Uterus (tissue), 2 donors: ENCODE measurements around the gene ARFGEF3.

Experiments
- POLR2A ChIP-seq, 2 donors: fragments of 450-650 bp; IDR thresholded peaks; one replicate each; pipeline ENCODE4 v1.6.1; 2016; ENCODE audit warnings: antibody characterized with exemption in 2 of 2, mild to moderate bottlenecking in 1 of 2, moderate library complexity in 1 of 2
- TF ChIP-seq, protein P1 (sequence below), 4 experiments: fragments of 200-600 bp in 2 of 4; fragments of 450-650 bp in 2 of 4; sonication (generic) in 2 of 4; IDR thresholded peaks; one replicate each; pipeline ENCODE4 v1.5.1; 2016 to 2019; ENCODE audit warnings: antibody characterized with exemption in 4 of 4, mild to moderate bottlenecking in 2 of 4, moderate library complexity in 1 of 4

DNA sequence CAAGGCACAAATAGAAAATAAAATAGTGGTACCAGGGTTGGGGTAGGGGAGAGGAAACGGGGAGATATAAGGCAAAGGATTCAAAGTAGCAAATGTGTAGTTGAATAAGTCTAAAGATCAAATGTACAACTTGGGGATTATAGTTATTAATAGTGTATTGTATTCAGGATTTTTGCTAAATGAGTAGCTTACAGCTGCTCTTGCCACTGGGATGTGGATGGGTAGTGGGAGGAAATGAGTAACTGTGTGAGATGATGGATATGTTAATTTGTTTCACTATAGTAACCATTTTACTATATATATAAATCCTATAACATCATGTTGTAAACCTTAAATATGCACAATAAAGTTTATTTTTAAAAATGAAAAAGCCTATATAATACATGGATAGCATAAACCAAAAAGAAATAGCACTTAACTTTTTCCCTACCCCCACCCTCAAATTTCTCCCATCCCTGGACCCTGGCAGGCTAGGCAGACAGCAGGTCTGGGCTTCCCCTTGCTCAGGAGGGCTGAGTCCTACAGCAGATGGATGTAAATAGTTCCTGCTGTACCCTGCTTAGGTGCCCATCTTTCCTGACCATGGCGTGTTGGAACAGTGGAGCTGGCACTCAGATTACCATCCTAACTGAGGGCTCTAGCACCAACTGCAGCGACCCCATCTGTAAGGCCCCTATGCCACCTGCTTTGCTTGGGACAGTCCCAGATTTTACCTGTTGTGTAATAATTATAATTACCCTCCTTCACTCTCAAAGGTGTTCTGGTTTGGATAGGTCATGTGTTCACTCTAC lies 85.1 kb downstream of the ARFGEF3 start:
- TF ChIP-seq POLR2A (IDR thresholded peaks at IDR 0.05): no peak
- TF ChIP-seq, protein P1, sequence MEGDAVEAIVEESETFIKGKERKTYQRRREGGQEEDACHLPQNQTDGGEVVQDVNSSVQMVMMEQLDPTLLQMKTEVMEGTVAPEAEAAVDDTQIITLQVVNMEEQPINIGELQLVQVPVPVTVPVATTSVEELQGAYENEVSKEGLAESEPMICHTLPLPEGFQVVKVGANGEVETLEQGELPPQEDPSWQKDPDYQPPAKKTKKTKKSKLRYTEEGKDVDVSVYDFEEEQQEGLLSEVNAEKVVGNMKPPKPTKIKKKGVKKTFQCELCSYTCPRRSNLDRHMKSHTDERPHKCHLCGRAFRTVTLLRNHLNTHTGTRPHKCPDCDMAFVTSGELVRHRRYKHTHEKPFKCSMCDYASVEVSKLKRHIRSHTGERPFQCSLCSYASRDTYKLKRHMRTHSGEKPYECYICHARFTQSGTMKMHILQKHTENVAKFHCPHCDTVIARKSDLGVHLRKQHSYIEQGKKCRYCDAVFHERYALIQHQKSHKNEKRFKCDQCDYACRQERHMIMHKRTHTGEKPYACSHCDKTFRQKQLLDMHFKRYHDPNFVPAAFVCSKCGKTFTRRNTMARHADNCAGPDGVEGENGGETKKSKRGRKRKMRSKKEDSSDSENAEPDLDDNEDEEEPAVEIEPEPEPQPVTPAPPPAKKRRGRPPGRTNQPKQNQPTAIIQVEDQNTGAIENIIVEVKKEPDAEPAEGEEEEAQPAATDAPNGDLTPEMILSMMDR (IDR thresholded peaks at IDR 0.05): no peak
